ENCODE results near the gene TRPM3.

DNA sequence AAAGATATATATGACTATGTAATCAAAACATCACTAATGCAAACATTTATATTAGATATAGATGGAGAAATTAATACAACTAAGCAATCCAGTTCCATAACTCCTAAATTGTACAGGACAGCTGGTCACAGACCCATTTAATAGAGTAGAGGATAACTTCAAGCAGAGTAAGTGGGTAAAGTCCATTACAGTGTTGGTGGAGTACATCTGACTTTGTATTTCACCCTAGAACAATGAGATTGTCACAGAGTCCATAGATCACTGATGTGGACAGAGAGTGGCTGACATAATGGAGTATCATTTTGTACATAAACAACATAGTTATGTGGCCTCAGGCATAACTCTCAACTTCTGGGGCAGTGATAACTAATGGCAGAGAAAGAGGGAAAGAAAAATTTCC lies 439.1 kb downstream of the TRPM3 start:
- TF ChIP-seq, protein P1, sequence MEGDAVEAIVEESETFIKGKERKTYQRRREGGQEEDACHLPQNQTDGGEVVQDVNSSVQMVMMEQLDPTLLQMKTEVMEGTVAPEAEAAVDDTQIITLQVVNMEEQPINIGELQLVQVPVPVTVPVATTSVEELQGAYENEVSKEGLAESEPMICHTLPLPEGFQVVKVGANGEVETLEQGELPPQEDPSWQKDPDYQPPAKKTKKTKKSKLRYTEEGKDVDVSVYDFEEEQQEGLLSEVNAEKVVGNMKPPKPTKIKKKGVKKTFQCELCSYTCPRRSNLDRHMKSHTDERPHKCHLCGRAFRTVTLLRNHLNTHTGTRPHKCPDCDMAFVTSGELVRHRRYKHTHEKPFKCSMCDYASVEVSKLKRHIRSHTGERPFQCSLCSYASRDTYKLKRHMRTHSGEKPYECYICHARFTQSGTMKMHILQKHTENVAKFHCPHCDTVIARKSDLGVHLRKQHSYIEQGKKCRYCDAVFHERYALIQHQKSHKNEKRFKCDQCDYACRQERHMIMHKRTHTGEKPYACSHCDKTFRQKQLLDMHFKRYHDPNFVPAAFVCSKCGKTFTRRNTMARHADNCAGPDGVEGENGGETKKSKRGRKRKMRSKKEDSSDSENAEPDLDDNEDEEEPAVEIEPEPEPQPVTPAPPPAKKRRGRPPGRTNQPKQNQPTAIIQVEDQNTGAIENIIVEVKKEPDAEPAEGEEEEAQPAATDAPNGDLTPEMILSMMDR (IDR thresholded peaks at IDR 0.05) = no peak
- TF ChIP-seq POLR2A (IDR thresholded peaks at IDR 0.05) = no peak

Measured in esophagus squamous epithelium (tissue), 4 donors.